GM21447 (cell line): ENCODE results near the gene MT1X.

ENCODE experiments used
- ATAC-seq: cut with Tn5 transposase; IDR thresholded peaks from one replicate; pipeline ENCODE4 v1.9.1; 2021; ENCODE audit not compliant: unreplicated experiment

Gene MT1X

DNA sequence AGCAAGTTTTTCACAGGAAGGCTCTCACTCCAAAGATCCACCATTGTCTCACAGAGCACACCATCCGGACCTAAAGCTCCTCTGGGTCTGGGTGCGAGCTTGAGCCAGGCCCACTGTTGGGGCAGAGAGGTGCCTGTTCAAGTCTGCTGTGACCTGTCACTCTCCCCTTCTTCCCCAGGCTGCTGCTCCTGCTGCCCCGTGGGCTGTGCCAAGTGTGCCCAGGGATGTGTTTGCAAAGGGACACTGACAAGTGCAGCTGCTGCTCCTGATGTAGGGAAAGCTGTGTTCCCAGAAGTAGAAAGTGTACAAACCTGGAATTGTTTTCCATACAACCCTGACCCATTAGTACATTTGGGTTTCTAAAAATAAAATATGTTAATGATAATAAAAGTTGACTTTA lies 4.8 kb upstream of the MT1X start:
- ATAC-seq: no peak

- no peak for ATAC-seq
Measured at GRCh38 chr16:56679078-56679730, 3.1 kb upstream of the MT1X start.

- ATAC-seq: no peak
Measured at GRCh38 chr16:56679818-56680217, 2.5 kb upstream of the MT1X start.

DNA sequence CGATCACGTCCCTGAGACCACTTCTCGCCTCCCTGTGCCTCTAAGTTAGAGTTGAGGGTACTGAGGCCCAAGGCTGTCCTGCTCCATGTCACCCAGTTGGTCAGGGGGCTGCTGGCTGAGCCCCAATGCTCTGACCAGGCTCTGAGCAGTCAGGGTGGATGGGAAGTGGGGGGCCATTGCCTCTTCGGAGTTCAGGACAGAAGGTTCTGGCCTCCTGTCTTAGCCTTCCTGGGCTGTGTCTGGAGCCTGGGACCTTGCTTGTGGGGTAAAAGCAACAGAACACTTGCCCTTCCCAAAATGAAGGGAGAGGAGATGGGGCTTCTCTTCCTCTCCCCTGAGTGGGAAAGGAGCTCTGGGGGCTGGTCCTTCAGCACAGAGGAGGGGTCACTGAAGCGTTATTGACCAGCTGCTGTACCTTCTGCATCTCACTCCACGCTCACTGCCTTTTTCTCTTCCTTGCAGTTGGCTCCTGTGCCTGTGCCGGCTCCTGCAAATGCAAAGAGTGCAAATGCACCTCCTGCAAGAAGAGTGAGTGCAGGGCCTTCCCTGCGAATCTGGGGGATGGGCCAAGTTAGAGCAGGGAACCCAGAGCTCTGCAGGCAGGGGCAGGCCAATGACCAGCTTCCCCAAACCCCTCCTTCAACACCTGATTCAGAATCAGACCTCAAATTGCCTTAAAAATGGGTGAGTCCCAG lies 580 bp downstream of the MT1X start:
- peak; percentile 3 for ATAC-seq

DNA sequence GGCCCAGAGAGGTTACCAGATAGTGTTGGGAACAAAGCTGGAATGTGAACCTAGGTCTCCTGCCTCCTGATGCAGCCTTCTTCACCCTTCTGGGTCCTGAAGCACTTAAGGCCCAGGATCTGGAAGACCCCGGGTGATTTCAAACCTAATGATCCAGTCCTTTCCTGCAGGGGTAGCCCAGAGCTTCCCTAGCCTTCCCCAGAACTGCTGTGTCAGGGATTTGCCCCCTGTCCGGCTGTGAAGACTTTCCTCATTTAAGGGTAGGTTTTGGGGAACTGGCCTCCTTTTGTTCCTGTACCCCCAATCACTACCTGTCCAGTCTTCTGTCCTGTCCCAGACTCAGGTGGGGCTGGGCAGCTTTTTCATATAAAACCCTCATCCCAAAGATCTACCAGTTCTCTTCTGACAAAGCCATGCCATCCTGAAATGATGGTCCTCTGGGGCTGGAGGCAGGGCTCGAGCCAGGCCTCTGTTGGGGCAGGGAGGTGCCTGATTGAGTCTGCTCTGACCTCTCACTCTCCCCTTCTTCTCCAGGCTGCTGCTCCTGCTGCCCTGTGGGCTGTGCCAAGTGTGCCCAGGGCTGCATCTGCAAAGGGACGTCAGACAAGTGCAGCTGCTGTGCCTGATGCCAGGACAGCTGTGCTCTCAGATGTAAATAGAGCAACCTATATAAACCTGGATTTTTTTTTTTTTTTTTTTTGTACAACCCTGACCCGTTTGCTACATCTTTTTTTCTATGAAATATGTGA lies 1.3 kb downstream of the MT1X start:
- no peak for ATAC-seq

DNA sequence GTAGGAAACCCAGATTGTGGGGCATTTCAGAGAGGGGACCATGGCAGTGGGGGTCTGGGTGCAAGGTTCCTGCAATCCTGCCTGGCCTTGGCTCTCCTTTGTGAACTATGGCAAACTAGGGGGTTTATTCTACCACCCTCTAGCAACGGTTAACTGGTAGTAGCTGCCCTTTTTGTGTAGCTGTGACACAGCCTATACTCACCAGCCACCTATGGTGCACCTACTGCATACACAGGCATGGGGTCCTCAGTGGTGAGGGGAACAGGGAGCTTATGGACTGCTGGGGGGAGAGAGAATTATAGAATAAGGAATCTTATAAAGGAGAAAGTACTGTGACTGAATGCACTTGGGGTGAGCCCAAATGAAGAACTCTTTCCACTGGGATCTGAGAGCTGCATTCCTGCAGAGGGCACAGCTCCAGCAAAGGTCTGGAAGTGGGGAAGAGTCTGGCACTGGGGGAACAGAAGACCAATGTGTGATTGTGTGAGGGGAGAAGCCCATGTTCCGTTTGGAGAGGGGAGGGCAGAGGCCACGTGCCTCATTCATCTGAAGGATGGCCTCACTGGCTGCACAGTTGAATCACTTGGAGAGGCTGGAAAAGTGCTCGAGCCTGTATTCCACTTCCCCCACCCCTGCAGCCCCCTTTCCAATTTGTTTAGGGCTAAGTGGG lies 2.1 kb downstream of the MT1X start:
- ATAC-seq: no peak

DNA sequence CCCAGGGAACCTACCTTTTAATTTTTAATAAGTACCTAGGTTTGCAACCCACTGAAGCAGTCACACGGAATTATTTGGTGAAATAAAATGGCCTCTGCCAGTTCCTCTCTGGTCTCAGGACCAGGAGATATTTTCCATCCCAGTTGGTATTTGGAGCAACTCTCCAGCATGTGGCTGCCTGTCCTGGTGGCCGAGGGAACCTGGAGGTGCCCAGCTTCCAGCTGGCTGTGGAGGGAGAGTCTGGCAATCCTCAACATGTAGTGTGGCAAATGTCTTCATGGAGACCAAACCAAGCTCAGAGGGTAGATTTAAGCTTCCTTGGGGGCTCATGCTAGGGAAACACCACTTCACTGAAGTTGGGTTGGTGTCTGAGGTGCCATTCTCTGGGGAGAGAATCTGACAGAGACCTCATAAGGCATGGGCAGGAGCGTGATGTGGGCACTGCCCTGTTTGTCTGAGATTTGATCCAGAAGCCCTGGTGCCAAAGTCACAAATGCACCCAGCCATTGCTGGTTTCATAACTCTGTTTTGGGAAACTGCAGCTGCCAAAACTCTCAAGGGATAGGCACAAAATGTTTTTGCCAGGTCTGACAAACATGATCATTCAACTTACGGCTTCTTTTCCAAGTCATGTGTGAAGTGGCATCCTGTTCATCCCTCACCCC lies 2.8 kb downstream of the MT1X start:
- ATAC-seq: no peak

- no peak for ATAC-seq
Measured at GRCh38 chr16:56686758-56687157, 4.5 kb downstream of the MT1X start.

DNA sequence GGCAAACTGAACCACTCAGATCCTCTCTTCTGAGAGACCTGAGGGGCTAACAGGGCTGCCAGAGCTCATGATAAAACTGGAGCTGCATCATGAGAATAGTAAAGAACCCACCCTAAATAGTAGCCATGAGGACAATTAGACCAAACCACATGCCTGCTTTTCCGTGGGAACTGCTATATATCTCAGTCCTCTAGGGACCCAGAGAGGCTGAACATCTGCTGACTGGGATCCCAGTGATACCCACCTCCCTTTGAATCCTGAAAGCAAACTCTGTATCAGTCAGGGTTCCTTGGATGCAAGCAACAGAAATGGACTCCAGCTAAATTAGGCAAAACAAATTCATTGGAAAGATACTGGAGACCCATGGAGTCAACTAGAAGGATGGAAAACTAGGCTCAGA lies 6.5 kb downstream of the MT1X start:
- no peak for ATAC-seq

DNA sequence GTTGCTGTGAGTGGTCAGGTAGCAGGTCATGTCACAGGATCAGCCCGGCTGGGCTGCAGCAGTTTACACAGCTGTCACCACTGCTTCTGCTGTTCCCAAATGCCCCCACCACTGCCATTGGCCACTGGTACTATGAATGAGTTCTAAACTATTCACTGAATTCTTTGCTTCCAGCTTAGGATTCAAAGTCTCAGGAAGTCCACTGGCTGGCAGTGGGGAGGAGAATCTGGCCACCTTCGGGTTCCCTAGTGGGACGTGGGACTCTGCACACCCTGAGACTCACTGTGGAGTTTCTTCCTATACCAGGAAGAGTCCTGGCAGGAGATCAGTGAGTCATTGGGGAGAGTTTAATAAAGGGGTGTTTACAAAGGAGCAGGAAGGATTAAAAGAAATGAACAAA lies 6.9 kb downstream of the MT1X start:
- no peak for ATAC-seq

DNA sequence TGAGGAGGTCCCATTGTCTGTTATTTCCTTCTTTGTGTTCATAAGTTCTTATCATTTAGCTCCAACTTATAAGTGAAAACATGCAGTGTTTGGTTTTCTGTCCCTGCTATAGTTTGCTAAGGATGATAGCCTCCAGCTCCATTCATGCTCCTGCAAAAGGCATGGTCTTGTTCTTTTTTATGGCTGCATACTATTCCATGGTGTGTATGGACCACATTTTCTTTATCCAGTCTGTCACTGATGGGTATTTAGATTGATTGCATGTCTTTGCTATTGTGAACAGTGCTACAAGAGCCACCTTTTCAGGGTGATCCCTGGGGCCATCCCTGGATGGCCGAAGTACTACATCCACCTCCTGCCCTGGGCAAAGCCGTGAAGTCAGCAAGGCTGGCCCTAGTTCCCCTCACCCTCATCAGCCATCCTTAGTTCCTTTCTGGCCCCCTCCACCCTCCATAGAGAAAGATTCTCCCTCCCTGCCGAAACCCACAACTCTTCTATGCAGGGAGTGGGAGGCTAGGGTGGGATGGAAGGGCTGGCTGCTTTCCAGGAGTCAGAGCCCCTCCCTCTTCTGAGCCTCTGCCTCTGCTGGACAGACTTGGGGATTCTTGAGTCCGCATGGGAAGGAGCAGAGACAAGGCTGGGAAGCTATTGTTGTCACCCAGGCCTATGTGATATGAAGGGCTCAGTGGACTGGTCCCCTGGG lies 8.3 kb downstream of the MT1X start:
- no peak for ATAC-seq

DNA sequence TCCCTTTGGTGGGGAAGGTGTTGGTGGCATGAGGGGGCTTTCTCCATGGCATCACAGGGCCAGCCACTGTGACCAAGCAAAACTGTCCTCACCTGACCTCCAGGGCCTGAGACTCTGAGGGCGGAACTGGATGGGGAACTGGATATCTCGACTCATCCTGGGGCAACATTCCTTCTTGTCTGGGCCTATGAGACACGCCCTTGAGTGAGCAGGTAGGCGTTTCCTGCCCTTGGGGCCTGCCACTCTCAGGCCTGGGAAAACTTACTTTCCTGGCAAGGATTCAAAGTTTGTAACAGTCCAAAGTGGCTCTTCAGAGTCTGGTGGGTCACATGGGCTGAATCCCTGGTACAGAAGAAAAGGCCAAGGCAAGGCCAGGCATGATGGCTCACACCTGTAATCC lies 9.6 kb downstream of the MT1X start:
- ATAC-seq: no peak

DNA sequence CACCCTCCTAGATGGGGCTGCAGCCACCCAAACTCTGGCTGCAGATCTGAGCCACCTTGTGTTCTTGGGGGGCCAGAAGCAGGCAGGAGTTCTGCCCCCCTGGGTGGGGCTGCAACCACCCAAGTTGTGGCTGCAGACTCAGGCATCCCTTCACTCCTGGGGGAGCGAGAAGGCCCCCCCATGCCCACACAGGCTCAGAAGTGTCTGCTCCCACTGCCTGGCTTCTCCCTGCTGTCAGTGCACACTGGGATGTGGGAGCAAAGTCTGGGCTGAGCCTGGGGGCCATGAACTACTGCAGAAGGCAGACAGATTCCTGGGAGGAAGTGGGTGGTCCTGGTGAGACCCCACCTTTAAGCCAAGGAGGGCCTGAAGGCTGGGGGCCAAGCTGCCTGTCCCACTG lies 13.0 kb downstream of the MT1X start:
- ATAC-seq: no peak

- ATAC-seq: no peak
Measured at GRCh38 chr16:56697456-56698155, 15.3 kb downstream of the MT1X start.

- no peak for ATAC-seq
Measured at GRCh38 chr16:56700195-56700594, 17.9 kb downstream of the MT1X start.

- no peak for ATAC-seq
Measured at GRCh38 chr16:56700631-56701030, 18.4 kb downstream of the MT1X start.

- ATAC-seq: no peak
Measured at GRCh38 chr16:56701534-56701933, 19.3 kb downstream of the MT1X start.

- ATAC-seq: no peak
Measured at GRCh38 chr16:56702836-56703235, 20.6 kb downstream of the MT1X start.

- no peak for ATAC-seq
Measured at GRCh38 chr16:56708525-56709442, 26.5 kb downstream of the MT1X start.
